ENCODE data around the gene CACYBP.
A peak's percentile ranks its signal among the peaks of the same experiment; 100 is the strongest.

CACYBP gene

GRCh38 chr1:174999936-175000696 lies at the start of gene CACYBP:
Gene CACYBP (plus strand): TSS chr1:174999947. CDS start chr1:175000181, 234 bp downstream.
- no peak for DNase-seq (ENCODE audit: low read depth)

GRCh38 chr1:174953285-174954072 lies 46.3 kb upstream of the CACYBP start:
- no peak for DNase-seq (ENCODE audit: low read depth)

GRCh38 chr1:174954073-174954460 lies 45.7 kb upstream of the CACYBP start:
- no peak for DNase-seq (ENCODE audit: low read depth)

GRCh38 chr1:174954671-174955669 lies 44.8 kb upstream of the CACYBP start:
- no peak for DNase-seq (ENCODE audit: low read depth)

- DNase-seq (ENCODE audit: low read depth): no peak
Observed at GRCh38 chr1:174956086-174956485, 43.7 kb upstream of the CACYBP start.

GRCh38 chr1:174956976-174957375 lies 42.8 kb upstream of the CACYBP start:
- DNase-seq (ENCODE audit: low read depth): no peak

- DNase-seq (ENCODE audit: low read depth): no peak
Observed at GRCh38 chr1:174957829-174958228, 41.9 kb upstream of the CACYBP start.

GRCh38 chr1:174958396-174958795 lies 41.4 kb upstream of the CACYBP start:
- no peak for DNase-seq (ENCODE audit: low read depth)

GRCh38 chr1:174960362-174960761 lies 39.4 kb upstream of the CACYBP start:
- no peak for DNase-seq (ENCODE audit: low read depth)

- DNase-seq (ENCODE audit: low read depth): no peak
Observed at GRCh38 chr1:174963529-174964125, 36.1 kb upstream of the CACYBP start.

GRCh38 chr1:174964261-174964971 lies 35.3 kb upstream of the CACYBP start:
- peak; percentile 42 for DNase-seq (ENCODE audit: low read depth)

- DNase-seq (ENCODE audit: low read depth): no peak
Observed at GRCh38 chr1:174964972-174965361, 34.8 kb upstream of the CACYBP start.

GRCh38 chr1:174965362-174966007 lies 34.3 kb upstream of the CACYBP start:
- no peak for DNase-seq (ENCODE audit: low read depth)

- no peak for DNase-seq (ENCODE audit: low read depth)
Observed at GRCh38 chr1:174966008-174966572, 33.7 kb upstream of the CACYBP start.

GRCh38 chr1:174967845-174968705 lies 31.7 kb upstream of the CACYBP start:
- no peak for DNase-seq (ENCODE audit: low read depth)

GRCh38 chr1:174968750-174969244 lies 30.9 kb upstream of the CACYBP start:
- no peak for DNase-seq (ENCODE audit: low read depth)

GRCh38 chr1:174969977-174970376 lies 29.8 kb upstream of the CACYBP start:
- no peak for DNase-seq (ENCODE audit: low read depth)

GRCh38 chr1:174971466-174971865 lies 28.3 kb upstream of the CACYBP start:
- DNase-seq (ENCODE audit: low read depth): no peak

- no peak for DNase-seq (ENCODE audit: low read depth)
Observed at GRCh38 chr1:174971902-174972301, 27.8 kb upstream of the CACYBP start.
